Stromal cell of bone marrow (primary cell): ENCODE results near the gene GJD4.

Experiments
- DNase-seq: peaks from one replicate; pipeline ENCODE4 v3.0.0-alpha.2; 2012; ENCODE audit warnings: low read depth

Gene GJD4

GRCh38 chr10:35626971-35627507, 21.9 kb downstream of the GJD4 start:
- DNase-seq: peak; percentile 52

- DNase-seq: no peak
Measured at GRCh38 chr10:35631404-35631803, 26.3 kb downstream of the GJD4 start.

- no peak for DNase-seq
Measured at GRCh38 chr10:35632027-35632426, 26.9 kb downstream of the GJD4 start.

- no peak for DNase-seq
Measured at GRCh38 chr10:35633006-35633980, 28.2 kb downstream of the GJD4 start.

GRCh38 chr10:35635576-35635975, 30.4 kb downstream of the GJD4 start:
- peak; percentile 57 for DNase-seq

- no peak for DNase-seq
Measured at GRCh38 chr10:35636956-35637355, 31.8 kb downstream of the GJD4 start.

GRCh38 chr10:35637462-35637861, 32.3 kb downstream of the GJD4 start:
- DNase-seq: no peak

- DNase-seq: no peak
Measured at GRCh38 chr10:35638101-35638500, 33.0 kb downstream of the GJD4 start.

- no peak for DNase-seq
Measured at GRCh38 chr10:35639021-35639727, 34.0 kb downstream of the GJD4 start.

GRCh38 chr10:35639728-35640401, 34.7 kb downstream of the GJD4 start:
- DNase-seq: no peak

- DNase-seq: peak; percentile 61
Measured at GRCh38 chr10:35640474-35640873, 35.3 kb downstream of the GJD4 start.

GRCh38 chr10:35640951-35641675, 36.0 kb downstream of the GJD4 start:
- DNase-seq: peak; percentile 63

- DNase-seq: no peak
Measured at GRCh38 chr10:35641676-35642034, 36.5 kb downstream of the GJD4 start.

GRCh38 chr10:35642035-35642792, 37.1 kb downstream of the GJD4 start, which contains the start of gene FZD8:
FZD8 (minus strand) TSS chr10:35642296; CDS start chr10:35641429, 867 bp downstream.
- DNase-seq: peak; percentile 88

GRCh38 chr10:35642793-35643114, 37.6 kb downstream of the GJD4 start:
- no peak for DNase-seq

- peak; percentile 57 for DNase-seq
Measured at GRCh38 chr10:35643151-35644049, 38.3 kb downstream of the GJD4 start.

GRCh38 chr10:35644050-35644950, 39.2 kb downstream of the GJD4 start:
- DNase-seq: no peak

GRCh38 chr10:35650894-35651293, 45.8 kb downstream of the GJD4 start:
- DNase-seq: no peak

- DNase-seq: no peak
Measured at GRCh38 chr10:35652824-35653223, 47.7 kb downstream of the GJD4 start.
